HG03159 (cell line): ENCODE data around the gene NEK11.

Experiments
- ATAC-seq: cut with Tn5 transposase; IDR thresholded peaks from one replicate; pipeline ENCODE4 v1.9.1; 2021; ENCODE audit warnings: mild to moderate bottlenecking, moderate library complexity; ENCODE audit not compliant: unreplicated experiment

Gene NEK11

GRCh38 chr3:131393868-131394267 is 367.2 kb downstream of the NEK11 start:
- ATAC-seq, result no peak

GRCh38 chr3:131394400-131394799 is 367.7 kb downstream of the NEK11 start:
- no peak for ATAC-seq

GRCh38 chr3:131396170-131396569 is 369.5 kb downstream of the NEK11 start:
- ATAC-seq, result no peak

GRCh38 chr3:131397889-131398288 is 371.2 kb downstream of the NEK11 start:
- no peak for ATAC-seq
